DND-41 (cell line): Measurements from ENCODE around the gene JOSD2.

Experiments
- CTCF ChIP-seq: IDR thresholded peaks from 2 replicates; pipeline ENCODE4 v1.5.1; 2012; ENCODE audit warnings: borderline replicate concordance, low read length, moderate library complexity, mild to moderate bottlenecking; ENCODE audit not compliant: poor library complexity, severe bottlenecking; ENCODE audit errors: extremely low read depth
- EZH2 ChIP-seq: IDR thresholded peaks from 3 replicates; pipeline ENCODE4 v1.6.1; 2012; ENCODE audit warnings: borderline replicate concordance, low read depth, mild to moderate bottlenecking, moderate library complexity, low read length, inconsistent platforms; ENCODE audit not compliant: severe bottlenecking

- TF ChIP-seq CTCF (no peak), EZH2 (no peak)
Measured at GRCh38 chr19:50489461-50490011, 21.5 kb downstream of the JOSD2 start.
